ENCODE data around the gene GNPTG.

GNPTG gene

DNA sequence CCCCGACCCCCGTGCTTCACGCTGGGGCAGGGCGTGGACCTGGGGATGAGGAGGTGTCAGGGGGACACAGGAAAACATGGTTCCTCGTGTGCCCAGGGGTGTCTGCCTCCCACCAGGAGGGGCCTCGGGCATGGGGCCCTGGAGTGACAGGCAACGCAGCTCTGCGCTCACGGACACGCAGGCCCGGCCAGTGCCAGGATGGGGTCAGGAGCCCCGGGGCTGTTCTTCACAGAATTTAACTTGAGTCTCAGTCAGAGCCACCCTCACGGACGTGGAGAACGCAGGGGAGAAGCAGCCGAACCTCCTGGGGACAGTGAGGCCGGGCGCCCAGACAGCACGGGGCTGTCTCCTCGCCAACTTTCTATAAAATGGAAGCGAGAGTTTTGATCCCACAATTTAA lies 46.0 kb downstream of the GNPTG start:
- TF ChIP-seq, protein P1, sequence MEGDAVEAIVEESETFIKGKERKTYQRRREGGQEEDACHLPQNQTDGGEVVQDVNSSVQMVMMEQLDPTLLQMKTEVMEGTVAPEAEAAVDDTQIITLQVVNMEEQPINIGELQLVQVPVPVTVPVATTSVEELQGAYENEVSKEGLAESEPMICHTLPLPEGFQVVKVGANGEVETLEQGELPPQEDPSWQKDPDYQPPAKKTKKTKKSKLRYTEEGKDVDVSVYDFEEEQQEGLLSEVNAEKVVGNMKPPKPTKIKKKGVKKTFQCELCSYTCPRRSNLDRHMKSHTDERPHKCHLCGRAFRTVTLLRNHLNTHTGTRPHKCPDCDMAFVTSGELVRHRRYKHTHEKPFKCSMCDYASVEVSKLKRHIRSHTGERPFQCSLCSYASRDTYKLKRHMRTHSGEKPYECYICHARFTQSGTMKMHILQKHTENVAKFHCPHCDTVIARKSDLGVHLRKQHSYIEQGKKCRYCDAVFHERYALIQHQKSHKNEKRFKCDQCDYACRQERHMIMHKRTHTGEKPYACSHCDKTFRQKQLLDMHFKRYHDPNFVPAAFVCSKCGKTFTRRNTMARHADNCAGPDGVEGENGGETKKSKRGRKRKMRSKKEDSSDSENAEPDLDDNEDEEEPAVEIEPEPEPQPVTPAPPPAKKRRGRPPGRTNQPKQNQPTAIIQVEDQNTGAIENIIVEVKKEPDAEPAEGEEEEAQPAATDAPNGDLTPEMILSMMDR (conservative IDR thresholded peaks at IDR 0.05; ENCODE audit: low read depth, low read length) = no peak
- no peak for DNase-seq (ENCODE audit: low read depth)
- H3K4me3 ChIP-seq (ENCODE audit: low read depth, low read length) = no peak overlapping the region

DNA sequence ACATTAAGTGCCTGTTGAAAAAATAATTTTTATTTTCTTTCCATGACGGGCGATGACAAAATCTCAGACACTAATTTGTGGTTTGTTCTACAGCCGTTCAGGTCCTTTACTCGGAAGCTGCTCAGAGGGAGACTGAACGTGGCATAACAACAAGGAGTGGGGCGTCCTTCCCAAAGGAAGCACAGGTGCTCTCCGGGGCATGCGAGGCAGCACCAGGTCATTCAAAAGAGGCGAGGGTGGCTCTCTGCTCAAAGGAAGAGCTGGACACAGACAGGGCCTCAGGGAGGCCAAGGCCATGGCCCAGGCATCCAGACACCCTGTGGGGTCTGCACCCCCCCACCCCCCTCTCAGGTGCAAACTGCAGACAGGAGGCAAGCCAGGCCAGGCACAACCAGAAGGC lies 46.6 kb downstream of the GNPTG start:
- H3K4me3 ChIP-seq (ENCODE audit: low read depth, low read length) = no peak overlapping the region
- DNase-seq (ENCODE audit: low read depth) = no peak
- TF ChIP-seq, protein P1 (conservative IDR thresholded peaks at IDR 0.05; ENCODE audit: low read depth, low read length) = no peak

DNA sequence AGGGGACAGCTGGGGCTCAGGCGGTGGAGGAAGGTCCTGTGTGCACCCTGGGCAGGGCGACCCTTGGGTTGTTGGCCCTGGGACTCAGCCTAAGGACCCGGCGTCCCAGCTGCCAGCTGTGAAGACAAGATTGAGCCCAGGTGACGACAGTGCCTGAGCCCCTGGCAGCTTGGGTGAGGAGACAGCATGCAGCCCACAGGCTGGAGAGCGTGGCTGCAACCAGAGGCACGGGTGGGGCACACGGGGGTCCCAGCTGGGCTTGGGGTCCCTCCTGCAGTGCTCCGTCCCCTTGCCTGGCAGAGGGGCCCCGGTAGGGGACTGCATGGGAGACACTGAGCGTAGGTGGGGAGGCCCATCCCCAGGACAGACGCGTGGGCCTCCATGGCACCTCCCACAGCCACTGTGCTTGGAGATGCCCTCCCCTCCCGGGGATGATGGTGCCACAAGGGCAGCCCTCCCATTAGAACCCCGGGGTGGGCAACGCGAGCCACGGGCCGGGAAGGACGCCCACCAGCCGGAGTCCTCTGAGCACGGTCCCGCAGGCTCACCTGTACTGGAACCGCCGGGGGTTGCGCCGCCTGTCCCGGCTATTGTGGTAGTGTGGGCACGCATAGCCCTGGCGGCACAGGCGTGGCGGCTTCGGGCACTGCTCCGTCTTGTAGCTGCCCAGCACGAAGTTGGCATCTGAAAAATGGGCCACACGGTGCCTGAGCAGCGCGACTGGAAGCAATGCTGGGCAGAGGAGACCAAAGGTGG lies 47.3 kb downstream of the GNPTG start:
- DNase-seq (ENCODE audit: low read depth) = no peak
- TF ChIP-seq, protein P1 (conservative IDR thresholded peaks at IDR 0.05; ENCODE audit: low read depth, low read length) = no peak
- H3K4me3 ChIP-seq (ENCODE audit: low read depth, low read length) = no peak overlapping the region

DNA sequence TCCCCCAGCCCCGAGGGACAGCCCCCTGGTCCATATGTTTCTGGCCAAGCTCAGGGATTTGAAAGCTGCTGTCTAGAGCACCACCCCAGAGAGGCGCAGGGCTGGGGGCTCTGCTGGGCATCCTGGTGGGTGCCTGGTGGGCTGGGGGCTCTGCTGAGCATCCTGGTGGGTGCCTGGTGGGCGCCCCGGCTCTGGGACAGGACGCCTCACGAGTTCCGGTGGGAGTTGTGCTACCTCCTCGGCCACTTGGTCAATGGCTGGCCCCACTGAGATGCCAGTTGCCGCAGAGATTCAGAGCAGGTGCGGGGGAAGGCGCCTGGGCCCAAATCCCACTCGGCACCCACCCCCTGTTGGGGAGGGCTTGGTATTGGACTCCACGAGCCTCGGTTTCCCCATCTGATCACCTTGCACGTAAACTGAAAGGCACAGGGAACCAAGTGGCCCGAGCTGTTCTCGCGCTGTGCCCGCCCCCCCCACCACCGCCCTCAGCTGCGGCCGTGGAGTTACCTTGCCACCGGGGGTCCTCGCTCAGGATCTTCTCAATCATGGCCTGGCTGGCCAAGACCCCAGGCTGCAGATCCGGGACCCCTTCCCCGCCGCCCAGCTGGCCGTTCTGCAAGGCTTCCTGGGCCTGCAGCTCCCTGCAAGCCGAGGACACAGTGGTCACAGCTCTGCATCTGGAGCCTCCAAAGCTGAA lies 49.5 kb downstream of the GNPTG start:
- DNase-seq (ENCODE audit: low read depth) = no peak
- no peak overlapping the region for H3K4me3 ChIP-seq (ENCODE audit: low read depth, low read length)

DNA sequence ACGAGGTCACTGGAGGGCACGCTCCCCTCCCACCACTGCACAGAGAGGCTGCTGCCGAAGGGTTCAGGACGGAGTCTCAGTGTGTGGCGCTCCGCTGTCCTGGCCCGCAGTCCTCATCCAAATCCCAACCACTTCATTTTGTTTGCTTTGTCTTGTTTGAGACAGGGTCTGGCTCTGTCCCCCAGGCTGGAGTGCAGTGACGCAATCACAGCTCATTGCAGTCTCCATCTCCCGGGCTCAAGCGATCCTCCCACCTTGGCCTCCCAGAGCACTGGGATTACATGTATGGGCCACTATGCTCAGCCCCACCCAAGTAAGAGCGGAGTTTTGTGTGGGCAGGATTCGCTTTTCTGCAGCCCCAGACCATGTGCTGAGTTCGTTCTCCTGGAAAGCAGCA lies 50.0 kb downstream of the GNPTG start:
- TF ChIP-seq, protein P1 (conservative IDR thresholded peaks at IDR 0.05; ENCODE audit: low read depth, low read length) = no peak
- H3K4me3 ChIP-seq (ENCODE audit: low read depth, low read length) = no peak overlapping the region
- no peak for DNase-seq (ENCODE audit: low read depth)

More for the DNA sequence above, 49.5 kb downstream of the GNPTG start:
- TF ChIP-seq, protein P1 (conservative IDR thresholded peaks at IDR 0.05; ENCODE audit: low read depth, low read length) = no peak

DNA sequence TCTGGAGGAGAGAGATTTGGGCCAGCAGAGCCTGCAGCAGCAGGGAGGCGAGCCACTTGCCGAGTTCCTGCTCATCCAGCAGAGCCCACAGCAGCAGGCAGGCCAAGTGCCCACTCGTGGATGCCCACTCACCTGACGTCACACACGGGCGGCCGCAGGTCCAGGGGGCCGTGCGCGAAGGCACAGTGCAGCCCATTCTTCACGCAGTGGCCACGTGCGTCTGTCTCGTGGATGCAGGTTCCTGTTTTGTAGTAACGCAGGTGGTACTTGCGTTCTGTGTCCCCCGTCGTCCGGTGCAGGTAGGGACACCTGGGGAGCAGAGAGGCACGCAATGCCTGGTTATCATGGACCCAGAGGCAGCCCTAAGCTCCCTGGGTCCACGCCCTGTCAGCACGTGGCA lies 51.3 kb downstream of the GNPTG start:
- TF ChIP-seq, protein P1 (conservative IDR thresholded peaks at IDR 0.05; ENCODE audit: low read depth, low read length) = no peak
- no peak for DNase-seq (ENCODE audit: low read depth)
- H3K4me3 ChIP-seq (ENCODE audit: low read depth, low read length) = no peak overlapping the region

All from choroid plexus epithelial cell (primary cell).